GM21529 (cell line): Measurements from ENCODE around the gene AMOTL2.

ENCODE experiments used
- ATAC-seq: cut with Tn5 transposase; IDR thresholded peaks from one replicate; pipeline ENCODE4 v1.9.1; 2021; ENCODE audit not compliant: unreplicated experiment

Gene AMOTL2

DNA sequence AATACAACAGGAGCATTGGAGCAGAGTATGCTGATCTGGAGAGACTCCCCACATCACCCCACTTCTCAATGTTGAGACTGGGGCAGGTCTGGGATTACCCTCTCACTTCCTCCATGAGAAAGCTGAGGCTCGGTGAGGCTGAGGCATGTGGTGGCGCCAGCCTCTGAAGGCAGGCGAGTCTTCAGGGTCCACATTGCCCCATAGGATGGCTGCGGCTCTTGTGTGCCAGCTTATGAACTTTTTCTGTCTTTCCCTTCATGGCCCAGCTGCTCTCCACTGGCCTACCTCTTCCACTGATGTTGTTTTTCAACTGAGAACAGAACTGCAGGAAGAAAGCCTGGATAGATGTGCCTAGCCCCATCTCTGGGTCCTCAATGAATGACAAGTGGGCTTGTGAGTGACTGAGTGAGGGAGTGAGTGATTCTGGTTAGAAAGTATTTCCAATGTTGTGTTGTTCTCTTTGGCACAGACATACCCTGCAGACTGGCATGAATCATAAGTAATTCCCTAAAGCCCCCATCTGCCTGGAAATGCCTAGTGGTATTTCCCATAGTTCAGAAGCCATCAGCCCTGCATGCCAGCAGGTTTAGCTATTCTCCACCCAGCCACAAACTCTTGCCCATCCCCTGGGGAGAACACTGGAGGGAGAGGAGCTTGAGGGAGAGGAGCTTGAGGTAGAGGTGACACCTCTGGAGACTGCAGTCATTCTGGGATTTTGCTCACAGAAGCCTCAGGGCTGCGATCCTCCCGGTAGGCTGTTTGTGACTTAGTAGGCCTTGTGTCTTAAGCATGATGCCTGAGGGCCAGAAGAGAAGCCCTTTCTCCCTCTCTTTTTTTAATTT is 56.9 kb downstream of the AMOTL2 start:
- ATAC-seq: no peak

DNA sequence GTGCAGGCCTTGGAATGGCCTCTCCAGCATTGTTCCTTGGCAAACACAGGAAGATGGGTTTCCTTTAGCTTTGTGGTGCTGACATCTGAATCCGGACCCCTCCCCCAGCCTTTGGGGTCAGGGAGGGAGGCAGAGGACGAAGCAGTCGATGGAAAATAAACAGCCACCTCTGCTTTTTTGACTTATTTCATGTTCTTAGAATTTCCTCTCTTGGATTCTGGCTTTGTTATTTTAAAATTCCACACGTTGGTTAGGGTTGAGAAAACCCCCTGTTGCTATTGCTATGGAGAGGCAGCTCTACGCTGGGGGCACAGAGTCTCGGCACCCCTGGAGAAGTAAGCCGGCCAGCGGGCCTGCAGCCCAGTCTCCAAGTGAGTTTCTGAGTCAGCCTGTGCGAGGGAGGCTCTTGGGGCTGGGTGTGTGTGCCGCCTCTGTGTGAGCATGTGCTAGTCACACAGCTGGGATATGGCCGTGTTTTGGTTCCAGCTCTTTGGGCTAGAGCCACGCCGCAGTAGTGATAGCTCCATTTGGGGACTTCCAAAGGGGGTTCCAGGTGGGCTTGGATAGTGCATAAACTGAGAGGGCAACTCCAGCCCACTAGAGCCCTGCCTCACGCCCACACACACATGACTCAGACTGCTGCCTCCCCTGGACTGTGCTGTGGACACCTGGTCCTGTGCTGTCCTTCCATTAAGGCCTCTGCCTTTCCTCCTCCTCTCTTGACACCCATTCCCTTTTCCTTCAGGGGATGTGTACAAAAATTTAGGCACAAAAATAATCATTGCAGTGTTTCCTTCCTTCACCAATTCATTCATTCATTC is 58.8 kb downstream of the AMOTL2 start:
- ATAC-seq: no peak

DNA sequence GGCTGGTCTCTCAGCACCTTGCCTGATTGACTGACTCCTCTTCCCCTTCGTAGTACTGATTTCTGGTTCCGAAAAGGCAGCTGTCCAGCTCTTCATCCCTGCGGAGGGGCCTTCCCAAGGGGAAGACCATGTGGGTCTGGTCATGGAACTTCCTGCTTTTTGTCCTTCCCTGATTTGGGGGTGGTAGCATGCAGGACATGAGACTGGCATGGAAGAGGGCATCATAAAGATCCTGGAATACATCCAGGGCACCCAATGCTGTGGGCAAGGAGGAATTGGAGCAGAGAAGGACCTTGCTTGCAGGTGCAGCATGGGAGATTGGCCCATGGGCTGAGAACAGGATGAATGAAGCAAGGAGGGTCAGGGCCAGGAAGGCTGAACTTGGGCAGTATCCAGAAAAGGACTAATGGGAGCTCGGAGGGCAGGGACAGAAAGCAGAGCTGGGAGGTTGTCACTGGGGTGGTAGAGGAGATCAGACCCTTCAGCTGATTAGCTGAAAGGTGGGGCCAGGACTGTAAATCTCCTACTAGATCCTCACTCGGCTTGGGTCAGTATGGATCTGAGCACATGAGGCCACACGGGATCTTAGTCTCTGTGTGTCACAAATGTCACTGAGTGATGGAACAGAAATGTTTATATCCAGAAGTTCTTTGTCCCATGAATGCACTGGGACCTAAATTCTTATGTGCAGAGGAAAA is 59.5 kb downstream of the AMOTL2 start:
- no peak for ATAC-seq

GRCh38 chr3:134313847-134314587 is 60.2 kb downstream of the AMOTL2 start:
- no peak for ATAC-seq

DNA sequence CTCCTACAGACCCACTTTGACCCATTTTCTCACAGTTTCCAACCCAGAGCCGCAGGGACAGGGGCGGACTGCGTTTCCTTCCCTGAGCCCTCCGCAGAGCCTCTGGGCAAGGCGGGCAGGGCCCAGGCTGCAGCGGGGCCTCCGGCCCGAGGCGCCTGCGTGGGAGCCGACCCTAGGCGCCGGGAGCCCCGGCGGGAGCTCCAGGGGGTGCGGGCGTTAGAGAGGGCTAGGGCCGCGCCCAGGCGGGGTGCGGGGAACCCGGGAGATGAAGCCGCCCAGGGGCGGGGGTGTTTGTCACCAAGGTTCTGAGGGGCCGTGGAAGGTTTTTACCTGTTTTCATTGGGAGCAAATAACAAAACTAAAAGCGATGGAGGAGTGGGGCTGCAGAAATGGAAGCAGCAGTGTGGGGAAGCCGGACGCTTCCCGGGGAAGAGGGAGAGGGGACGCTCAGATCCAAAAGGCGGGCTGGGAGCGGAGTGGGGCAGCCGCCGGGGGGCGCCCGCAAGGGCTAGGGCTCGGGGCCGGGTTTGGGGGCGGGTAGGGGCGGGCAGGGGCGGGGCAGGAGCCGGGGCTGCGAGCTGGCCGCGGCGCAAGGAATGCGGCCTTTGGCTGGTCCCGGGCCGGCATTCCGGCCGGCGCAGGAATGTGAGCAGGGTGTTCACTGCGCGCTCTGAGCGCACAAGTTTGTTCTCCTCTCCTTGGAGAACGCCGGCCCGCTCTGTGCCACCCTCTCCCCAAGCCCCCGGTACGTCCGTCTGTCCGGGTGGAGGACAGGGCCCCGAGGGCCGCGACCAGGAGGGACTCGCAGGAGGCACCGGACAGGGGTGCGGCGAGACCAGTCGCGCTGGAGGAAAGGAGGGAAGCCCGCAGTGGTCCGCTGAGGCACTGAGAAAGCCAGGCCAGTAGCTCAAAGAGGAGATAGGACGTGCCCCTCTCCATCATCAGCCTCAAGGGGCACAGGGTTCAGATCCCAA is 61.1 kb downstream of the AMOTL2 start:
- no peak for ATAC-seq

DNA sequence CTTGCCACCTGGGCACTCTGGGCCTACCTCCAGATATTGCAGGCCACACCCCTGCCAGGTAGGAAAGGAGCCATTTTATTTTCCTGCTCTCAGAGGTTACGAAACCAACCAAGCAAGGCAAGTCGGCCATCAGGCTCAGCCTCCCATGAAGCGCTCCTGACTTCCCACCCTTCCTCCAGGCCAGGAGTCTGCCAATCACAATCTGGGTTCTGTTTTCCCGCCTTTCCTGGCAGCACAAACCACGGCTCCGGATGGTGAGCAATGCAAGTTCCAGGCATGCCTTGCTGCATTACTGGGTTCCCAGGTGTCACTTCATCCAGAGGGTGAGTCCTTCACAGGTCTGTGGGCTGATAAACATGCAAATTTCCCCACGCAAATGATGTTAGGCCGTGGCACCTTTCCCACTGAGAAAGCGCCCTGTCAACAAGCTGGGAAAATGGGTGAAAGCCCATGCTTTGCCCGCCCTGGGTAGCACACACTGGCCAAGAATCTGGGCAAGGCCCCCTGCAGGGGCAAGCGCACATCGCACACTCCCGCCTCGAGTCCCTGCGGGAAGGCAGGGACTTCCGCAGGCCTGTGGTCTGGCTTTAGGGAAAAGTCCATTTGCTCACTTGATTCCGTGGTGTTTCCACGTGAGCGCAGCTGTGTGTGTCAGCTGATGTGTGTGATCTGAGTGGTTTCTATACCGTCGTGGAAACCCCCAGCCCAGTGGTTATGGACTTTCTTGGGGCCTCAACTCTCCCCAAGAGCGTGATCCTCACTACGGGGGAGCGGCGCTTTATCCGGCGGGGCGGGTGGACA is 62.0 kb downstream of the AMOTL2 start:
- no peak for ATAC-seq

- no peak for ATAC-seq
These were observed 62.6 kb downstream of the AMOTL2 start for GRCh38 chr3:134311693-134312071.

- no peak for ATAC-seq
These were observed 63.0 kb downstream of the AMOTL2 start for GRCh38 chr3:134311265-134311664.

GRCh38 chr3:134309987-134310700 is 64.1 kb downstream of the AMOTL2 start:
- ATAC-seq: no peak

- ATAC-seq: no peak
These were observed 65.8 kb downstream of the AMOTL2 start for GRCh38 chr3:134308350-134308891.

DNA sequence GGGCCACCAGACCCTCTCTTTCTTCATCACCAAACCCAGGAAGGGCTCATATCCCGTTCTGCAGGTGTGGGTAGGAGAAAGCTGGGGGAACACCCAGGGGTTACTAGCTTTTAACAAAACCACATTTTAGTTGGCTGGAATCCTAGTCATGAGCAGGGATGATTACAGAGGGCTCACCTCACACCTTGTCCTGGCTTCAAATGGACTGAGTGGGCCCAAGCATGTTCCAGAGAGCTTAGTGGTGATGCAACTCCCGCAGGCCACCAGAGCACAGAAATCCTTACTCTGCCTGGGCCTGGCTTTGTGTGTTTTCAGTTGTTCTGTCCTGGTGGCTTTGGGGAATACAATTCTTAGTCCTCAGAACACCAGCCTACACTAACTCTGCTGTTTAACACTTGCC is 66.8 kb downstream of the AMOTL2 start:
- ATAC-seq: no peak

GRCh38 chr3:134306320-134306719 is 67.9 kb downstream of the AMOTL2 start:
- ATAC-seq: no peak
